Esophagus squamous epithelium (tissue), 5 donors: ENCODE results near the gene NEK5. TPM values are rescaled to one million over a fixed set of nuclear protein-coding genes. Genes with fewer than 3 reads are reported as not detected.

Source experiments
- DNase-seq: peaks from one replicate; lab custom pipeline; 2025; lab: John Stamatoyannopoulos, UW
- H3K27ac ChIP-seq, 4 donors: fragments of 200-600 bp; sonication (generic); one replicate each; pipeline ENCODE4 v1.5.1; 2016 to 2019; ENCODE audit warnings: mild to moderate bottlenecking in 1 of 4
- H3K27me3 ChIP-seq, 4 donors: fragments of 200-600 bp; sonication (generic); 1 replicate in 3 of 4; 2 replicates in 1 of 4; pipeline versions ENCODE4 v1.5.1 to v1.6.0; 2017 to 2021; ENCODE audit warnings: antibody characterized with exemption in 1 of 4
- H3K36me3 ChIP-seq, 3 donors: fragments of 200-600 bp; sonication (generic); one replicate each; pipeline ENCODE4 v1.5.1; 2016 to 2019
- H3K4me1 ChIP-seq, 3 donors: fragments of 200-600 bp; sonication (generic); one replicate each; pipeline ENCODE4 v1.5.1; 2017 to 2019
- H3K4me3 ChIP-seq, 4 donors: fragments of 200-600 bp; sonication (generic); 1 replicate in 3 of 4; 2 replicates in 1 of 4; pipeline ENCODE4 v1.5.1; 2016 to 2019; ENCODE audit warnings: mild to moderate bottlenecking in 2 of 4, moderate library complexity in 1 of 4
- H3K9me3 ChIP-seq, 3 donors: fragments of 200-600 bp; sonication (generic); one replicate each; pipeline ENCODE4 v1.5.1; 2016 to 2019
- CTCF ChIP-seq, 6 experiments: fragments of 450-650 bp in 4 of 6; fragments of 200-600 bp in 2 of 6; sonication (generic) in 2 of 6; IDR thresholded peaks; one replicate each; pipeline ENCODE4 v1.5.1; 2016 to 2019; ENCODE audit warnings: antibody characterized with exemption in 6 of 6, mild to moderate bottlenecking in 4 of 6, moderate library complexity in 4 of 6
- POLR2A ChIP-seq, 4 donors: fragments of 450-650 bp; IDR thresholded peaks; one replicate each; pipeline ENCODE4 v1.6.1; 2017; ENCODE audit warnings: antibody characterized with exemption in 4 of 4, mild to moderate bottlenecking in 4 of 4, moderate library complexity in 3 of 4
- WGBS, 2 donors: methylation state at CpG; one replicate each; pipeline ENCODE4 v1.1.5; 2018; 5-methylcytosine and 5-hydroxymethylcytosine counted together
- intact Hi-C: fragments of 100-400 bp; cut with DNase I; formaldehyde crosslinking; loops from one replicate; pipeline ENCODE4 v1.15.0; 2022
- total RNA-seq, 4 donors: library from RNA; depleted of rRNA; stranded (reverse); fragments of >200 nt; gene quantifications; one replicate each; pipeline ENCODE4 v1.1.0, GENCODE V29; 2016
- donor health status: DM: yes; HTN: yes; CAD: no.

Gene NEK5
- total RNA-seq, 4 donors from 2014 or later: 0.18 to 0.38 TPM; not detected in 2

- intact Hi-C loops: loop anchor here (5.0 kb wide), 1 partner anchor 121 kb away; the partner anchor contains the start of gene NEK5
- Histone ChIP-seq H3K36me3 (no peaks in the 10 kb centered on the region), H3K4me1 (peaks cover 0 to 17% (median 3%) of the 10 kb centered on the region in 3 donors), H3K27me3 (peaks cover 0 to 23% (median 0%) of the 10 kb centered on the region in 4 donors), H3K27ac (no peak overlapping the region), H3K4me3 (no peak overlapping the region), H3K9me3 (no peaks in the 10 kb centered on the region)
- DNase-seq: no peak
- WGBS, 2 donors: 73 to 80% methylated on average over 8 of the region's 8 CpGs
- no peak for TF ChIP-seq POLR2A (IDR thresholded peaks at IDR 0.05)
- TF ChIP-seq CTCF (IDR thresholded peaks at IDR 0.05): no peak
Measured at GRCh38 chr13:52006523-52007245, 122.2 kb downstream of the NEK5 start.

GRCh38 chr13:52005841-52006522, 122.9 kb downstream of the NEK5 start:
- peaks cover 0 to 17% (median 0%) of the 10 kb centered on the region in 4 donors for H3K27me3 ChIP-seq
- no peak for TF ChIP-seq CTCF (IDR thresholded peaks at IDR 0.05)
- no peak for TF ChIP-seq POLR2A (IDR thresholded peaks at IDR 0.05)
- peaks cover 0 to 11% (median 2%) of the 10 kb centered on the region in 3 donors for H3K4me1 ChIP-seq
- 77 to 85% methylated on average over 12 to 13 of the region's 13 CpGs for WGBS, 2 donors
- intact Hi-C loops: loop anchor here (5.0 kb wide), 1 partner anchor 121 kb away; the partner anchor contains the start of gene NEK5
- H3K9me3 ChIP-seq: no peaks in the 10 kb centered on the region
- H3K36me3 ChIP-seq: no peaks in the 10 kb centered on the region
- DNase-seq: no peak
- H3K27ac ChIP-seq: no peak overlapping the region
- no peak overlapping the region for H3K4me3 ChIP-seq

GRCh38 chr13:52004511-52005170, 124.2 kb downstream of the NEK5 start:
- peaks cover 0 to 6% (median 2%) of the 10 kb centered on the region in 3 donors for H3K4me1 ChIP-seq
- no peak for DNase-seq
- no peaks in the 10 kb centered on the region for H3K9me3 ChIP-seq
- intact Hi-C loops: loop anchor here (5.0 kb wide), 1 partner anchor 123 kb away; the partner anchor contains the start of gene NEK5
- no peak for TF ChIP-seq CTCF (IDR thresholded peaks at IDR 0.05)
- no peak for TF ChIP-seq POLR2A (IDR thresholded peaks at IDR 0.05)
- peaks cover 0 to 15% (median 0%) of the 10 kb centered on the region in 4 donors for H3K27me3 ChIP-seq
- H3K27ac ChIP-seq: no peak overlapping the region
- 85 to 89% methylated on average over 2 to 5 of the region's 7 CpGs for WGBS, 2 donors
- H3K4me3 ChIP-seq: no peak overlapping the region
- H3K36me3 ChIP-seq: no peaks in the 10 kb centered on the region

GRCh38 chr13:52003541-52003940, 125.3 kb downstream of the NEK5 start:
- no peak for DNase-seq
- H3K4me3 ChIP-seq: no peak overlapping the region
- 82 to 86% methylated on average over 4 of the region's 4 CpGs for WGBS, 2 donors
- peaks cover 0 to 9% (median 0%) of the 10 kb centered on the region in 4 donors for H3K27me3 ChIP-seq
- no peak for TF ChIP-seq POLR2A (IDR thresholded peaks at IDR 0.05)
- H3K4me1 ChIP-seq: peaks cover 0 to 16% (median 4%) of the 10 kb centered on the region in 3 donors
- intact Hi-C loops: no loop called here
- no peak overlapping the region for H3K27ac ChIP-seq
- no peaks in the 10 kb centered on the region for H3K9me3 ChIP-seq
- H3K36me3 ChIP-seq: no peaks in the 10 kb centered on the region

- Histone ChIP-seq H3K27ac (no peak overlapping the region), H3K4me1 (peaks cover 0 to 16% (median 4%) of the 10 kb centered on the region in 3 donors), H3K27me3 (peaks cover 0 to 13% (median 0%) of the 10 kb centered on the region in 4 donors), H3K9me3 (no peaks in the 10 kb centered on the region), H3K4me3 (no peak overlapping the region), H3K36me3 (no peaks in the 10 kb centered on the region)
- intact Hi-C loops: no loop called here
- no peak for DNase-seq
- TF ChIP-seq CTCF (IDR thresholded peaks at IDR 0.05) (no peak), POLR2A (IDR thresholded peaks at IDR 0.05) (no peak)
- WGBS, 2 donors: 20 to 41% methylated on average over 1 to 3 of the region's 4 CpGs
Measured at GRCh38 chr13:52002361-52002760, 126.5 kb downstream of the NEK5 start.
